Nucleus accumbens (tissue), 56 donors: ENCODE data around the gene ADAMTSL3.
"Not testable (repeated sequence)": the region's sequence is repeated elsewhere in the genome, so short reads cannot be mapped to it uniquely, and the experiment has no call there.

Source experiments
- DNase-seq, 56 donors: peaks; one replicate each; lab custom pipeline; 2025; lab: John Stamatoyannopoulos, UW

ADAMTSL3 gene

DNA sequence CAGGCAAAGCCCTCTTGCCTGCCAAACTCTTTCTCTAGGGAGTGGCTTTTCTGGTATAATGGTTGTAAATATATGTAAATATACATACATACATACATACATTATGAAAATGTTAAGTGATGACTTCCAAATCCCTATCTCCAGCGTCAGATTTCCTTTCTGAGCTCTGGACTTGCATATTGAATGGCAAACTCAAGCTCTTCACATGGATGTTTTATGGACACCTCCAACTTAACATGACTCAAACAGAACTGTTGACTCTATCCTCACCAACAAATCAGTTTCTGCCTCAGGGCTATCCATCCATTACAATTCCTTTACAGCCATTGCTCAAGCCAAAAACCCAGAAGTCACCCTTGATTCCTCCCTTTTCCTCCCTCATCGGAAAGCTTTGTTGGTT lies 45.1 kb downstream of the ADAMTSL3 start:
- DNase-seq, result no peak

DNA sequence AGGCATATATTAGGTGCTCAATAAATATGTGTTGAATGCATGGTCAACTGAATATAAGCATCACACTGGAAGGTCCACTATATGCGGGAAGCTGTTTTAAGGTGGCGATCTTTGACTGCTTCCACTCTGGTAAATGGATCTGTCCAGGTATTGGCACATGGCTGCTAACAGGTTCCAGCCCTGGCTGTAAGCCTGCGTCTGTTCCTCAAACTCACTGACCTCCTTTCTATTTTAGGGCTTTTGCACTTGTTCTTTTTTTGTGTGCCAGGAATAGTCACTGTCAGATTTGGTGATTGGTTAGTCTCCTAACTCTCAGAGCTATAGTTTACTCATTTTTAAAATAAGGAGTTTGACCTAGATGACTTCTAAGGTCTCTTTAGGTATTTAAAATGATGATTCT lies 46.2 kb downstream of the ADAMTSL3 start:
- no peak for DNase-seq

DNA sequence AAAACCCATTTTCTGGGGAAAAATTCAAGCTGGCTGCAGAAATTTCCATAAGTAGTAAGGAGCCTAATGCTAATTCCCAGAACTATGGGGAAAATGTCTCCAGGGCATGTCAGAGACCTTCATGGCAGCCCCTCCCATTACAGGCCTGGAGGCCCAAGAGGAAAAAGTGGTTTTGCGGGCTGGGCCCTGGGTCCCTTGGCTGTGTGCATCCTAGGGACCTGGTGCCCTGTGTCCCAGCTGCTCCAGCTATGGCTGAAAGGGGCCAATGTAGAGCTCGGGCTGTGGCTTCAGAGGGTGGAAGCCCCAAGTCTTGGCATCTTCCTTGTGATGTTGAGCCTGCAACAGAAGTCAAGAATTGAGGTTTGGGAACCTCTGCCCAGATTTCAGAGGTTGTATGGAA lies 48.4 kb downstream of the ADAMTSL3 start:
- not testable (repeated sequence) for DNase-seq

DNA sequence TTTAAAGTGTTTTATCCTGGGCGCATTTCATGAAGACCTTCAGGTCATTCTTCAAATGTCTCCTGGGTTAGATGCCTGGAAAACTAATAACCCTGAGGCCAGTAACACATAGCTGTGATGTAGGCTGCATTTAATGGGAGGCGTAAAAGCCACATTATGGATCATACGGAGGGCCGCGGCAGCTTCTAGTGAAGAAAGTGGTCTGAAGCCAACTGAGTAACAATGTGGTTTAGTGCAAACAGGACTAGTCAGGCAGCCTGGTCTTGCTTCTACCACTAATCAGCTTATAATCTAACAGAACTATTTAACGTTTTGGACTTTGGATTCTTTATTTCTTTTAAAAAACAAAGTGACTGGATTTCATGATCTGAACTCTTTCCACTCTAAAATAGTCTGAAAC lies 54.4 kb downstream of the ADAMTSL3 start:
- DNase-seq, result no peak

DNA sequence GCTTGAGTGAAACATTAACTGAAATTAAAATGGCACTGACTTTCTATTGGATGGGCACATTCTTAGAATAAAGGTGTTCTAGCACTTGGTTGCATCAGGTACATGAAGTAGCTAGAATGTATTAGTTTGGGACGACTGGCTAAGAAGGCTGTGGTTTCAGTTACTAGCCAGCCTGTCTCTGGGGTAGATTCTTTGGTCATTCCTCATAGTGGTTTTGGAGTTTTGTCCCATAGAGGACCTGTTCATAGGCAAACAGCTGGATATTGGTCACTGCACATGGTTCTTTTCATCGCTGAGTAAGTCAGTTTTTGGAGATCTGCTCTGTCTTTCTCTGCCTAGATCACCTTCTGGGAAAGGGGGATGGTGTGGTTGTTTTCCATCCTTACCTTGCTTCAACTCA lies 55.3 kb downstream of the ADAMTSL3 start:
- DNase-seq, result no peak

DNA sequence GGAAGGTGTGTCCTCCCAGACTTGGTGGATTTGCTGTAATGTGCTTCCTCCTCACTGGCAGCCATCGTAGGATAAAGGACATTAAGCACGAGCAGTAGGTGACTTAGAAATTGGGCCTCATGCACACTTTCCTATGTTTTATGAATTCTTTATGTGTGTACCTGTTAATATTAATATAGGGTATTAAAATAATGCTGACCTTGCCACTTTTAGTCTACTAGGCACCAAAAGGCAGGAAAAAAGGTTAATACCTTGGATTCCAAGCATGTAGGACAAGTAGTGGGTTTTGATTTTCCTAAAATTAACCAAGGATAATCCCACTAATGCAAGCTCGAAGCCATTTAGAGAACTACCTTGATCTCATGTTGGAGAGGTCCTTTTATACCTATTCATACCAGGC lies 55.9 kb downstream of the ADAMTSL3 start:
- no peak for DNase-seq

DNA sequence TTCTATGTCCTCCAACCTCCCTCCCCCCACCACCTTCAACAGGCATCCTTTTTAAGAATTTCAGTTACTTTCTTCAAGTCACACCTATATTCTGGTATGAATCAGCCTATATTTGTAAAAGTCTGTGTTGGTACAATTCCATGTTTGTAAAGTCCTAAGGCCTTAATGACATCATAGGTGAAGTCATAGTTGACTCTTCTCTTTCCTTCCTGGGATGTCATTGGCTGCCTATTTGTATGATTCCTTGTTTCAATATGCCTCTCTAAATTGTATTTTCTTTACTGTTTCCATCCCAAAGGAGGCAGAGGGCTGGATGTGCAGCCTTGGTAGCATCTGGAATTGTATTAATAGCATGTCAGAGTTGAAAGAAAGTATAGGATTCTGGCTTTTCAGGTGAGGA lies 56.5 kb downstream of the ADAMTSL3 start:
- no peak for DNase-seq

DNA sequence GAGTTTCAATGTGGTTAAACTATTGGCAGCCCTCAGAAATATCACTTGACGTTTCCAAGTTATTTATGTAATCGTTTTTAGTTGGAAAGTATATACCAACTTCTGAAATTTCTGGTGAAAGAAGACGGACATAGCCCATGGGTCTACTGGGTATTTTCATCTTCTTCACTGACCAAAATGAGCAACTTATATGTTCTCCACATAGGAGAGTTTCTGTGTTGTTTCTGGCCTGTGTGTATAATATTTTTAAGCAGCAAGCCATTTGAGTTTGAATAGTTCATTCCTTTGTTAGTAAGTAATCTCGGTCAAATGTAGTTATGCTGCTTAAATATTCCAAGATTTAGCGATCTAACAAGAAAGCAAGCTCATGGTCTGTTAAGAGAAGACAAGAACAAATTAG lies 57.3 kb downstream of the ADAMTSL3 start:
- DNase-seq, result no peak

DNA sequence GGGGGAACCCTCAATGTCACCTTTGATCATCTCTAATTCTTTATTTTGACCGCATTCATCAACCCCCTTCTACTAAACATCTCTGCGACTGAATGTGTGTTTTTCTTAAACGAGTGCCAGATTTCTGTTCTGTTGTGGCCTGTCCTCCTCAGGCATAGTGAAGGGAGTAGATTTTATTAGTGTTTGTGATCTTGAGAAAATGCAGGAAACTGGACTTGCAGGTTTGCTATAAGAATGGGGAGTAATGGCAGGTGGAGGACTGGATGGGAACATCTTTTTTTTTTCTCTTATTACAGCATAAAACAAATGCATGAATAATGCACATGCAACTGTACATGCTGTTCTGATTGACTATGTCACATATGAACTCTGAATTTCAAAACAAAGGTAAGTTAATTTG lies 59.3 kb downstream of the ADAMTSL3 start:
- DNase-seq, result no peak

DNA sequence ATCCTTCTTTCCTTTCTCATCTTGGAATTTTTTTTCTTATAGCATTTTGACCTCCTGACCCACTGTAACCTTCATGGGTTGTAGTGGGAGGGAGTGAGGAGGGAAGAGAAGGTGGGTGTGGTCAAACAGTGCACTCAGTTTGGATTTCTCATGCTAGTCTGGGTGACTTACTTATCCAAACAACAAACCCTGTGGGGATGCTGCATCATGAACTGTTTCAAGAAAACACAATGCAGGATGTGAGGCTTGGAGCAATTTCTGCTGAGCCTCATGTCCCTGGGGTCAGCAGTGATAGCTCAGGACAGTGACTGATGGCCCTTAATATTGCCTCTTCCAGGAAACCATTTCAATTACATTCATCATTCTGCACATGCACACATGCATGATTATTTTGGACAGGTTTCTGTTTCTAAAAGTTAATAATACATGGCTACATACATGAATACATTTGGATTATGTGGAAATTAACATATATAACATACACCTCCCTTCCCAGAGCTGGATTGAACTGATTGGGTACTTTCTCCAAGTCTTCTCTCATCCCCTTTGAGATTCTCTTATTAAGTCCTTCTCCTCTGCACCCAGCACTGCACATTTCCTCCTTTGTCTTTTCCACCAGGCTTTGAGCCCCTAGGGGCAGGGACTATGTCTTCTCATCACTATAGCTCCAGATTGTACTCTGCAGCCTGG lies 61.2 kb downstream of the ADAMTSL3 start:
- no peak for DNase-seq

DNA sequence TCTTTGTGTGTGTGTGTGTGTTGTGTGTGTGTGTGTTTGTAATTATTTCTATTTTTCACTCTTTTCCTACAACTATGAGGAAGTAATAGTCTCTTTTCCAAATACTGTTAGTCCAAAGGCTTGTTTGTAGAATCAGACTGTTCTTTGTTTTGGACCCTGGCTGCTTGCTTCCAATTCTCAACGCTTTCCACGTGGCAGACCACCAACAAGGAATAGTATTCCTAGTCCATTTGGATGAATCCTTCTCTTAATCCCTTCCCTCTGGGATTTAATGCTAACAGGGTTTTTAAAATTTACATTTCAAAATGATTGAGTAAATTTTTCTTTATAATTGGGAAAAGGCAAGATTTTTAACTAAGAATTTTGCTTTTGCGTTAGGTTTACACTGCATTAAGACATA lies 62.7 kb downstream of the ADAMTSL3 start:
- DNase-seq, result no peak

DNA sequence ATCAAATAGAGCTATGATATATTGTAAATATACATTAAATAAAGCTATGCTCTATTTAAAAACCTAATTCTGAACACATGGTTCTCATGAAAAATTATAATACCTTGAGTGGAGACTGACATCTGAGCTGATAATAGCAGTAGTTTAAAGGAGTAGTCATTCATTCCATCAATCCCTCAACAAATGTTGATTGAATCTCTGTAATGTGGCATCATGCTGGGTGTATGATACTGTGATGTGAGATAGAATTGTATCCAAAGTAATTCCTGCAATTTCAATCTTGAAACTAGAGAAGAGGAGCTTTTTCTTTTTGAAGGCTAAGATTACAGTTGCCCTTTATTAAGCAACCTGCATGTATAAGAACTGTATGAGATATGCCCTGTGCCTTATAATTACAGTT lies 63.1 kb downstream of the ADAMTSL3 start:
- DNase-seq, result no peak

DNA sequence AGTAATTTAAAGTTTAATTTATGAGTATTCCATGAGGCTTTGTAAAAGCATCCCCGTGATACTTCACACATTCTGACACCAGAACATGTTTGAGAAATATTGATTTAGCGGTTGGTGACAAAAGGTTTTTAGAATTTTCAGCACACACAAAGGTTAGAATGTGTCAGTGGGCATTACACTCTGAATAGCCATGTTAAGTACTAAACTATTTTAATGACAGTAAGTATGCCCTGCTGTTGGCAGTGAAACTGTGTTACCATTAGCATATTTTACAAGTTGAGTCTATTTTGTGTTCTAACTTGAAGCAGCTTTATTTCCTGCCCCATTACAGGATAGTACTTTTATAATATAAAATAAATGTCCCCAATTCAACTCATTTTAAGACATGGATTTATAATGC lies 66.5 kb downstream of the ADAMTSL3 start:
- DNase-seq, result no peak

DNA sequence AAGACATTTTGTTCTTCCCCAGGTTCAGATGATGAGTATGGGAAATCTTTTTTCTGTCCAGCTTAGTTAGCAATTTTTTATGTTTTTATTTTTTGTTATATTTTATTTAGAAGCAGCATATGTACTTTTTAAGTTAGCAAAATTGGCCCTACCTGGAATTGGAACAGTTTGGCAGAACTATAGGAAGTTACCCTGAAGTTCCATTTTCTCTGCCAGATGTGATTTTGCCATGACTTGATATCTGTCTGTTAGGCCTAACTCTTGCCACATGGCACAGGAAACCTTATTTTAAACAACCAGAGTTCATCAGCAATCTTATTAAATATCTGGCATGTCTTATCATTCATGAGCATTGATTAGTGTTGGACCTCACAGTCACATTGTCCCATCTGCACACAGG lies 67.1 kb downstream of the ADAMTSL3 start:
- no peak for DNase-seq

DNA sequence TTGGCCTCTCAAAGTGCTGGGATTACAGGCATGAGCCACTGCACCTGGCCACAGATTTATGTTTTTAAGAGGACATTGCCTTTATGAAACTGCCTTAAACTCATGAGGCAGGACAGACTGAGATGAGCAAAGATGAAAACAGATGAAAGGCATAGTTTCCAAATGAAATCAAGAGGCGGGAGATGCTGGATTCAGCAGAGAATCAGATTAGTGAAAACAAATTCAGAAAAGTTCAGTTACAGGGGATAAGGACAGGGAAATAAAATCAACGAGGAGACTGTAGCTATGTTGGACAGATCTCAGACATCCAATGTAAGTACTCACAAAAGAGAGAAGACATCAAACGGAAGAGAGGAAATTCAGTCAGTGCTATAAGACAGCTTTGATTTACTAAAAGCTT lies 68.1 kb downstream of the ADAMTSL3 start:
- no peak for DNase-seq

DNA sequence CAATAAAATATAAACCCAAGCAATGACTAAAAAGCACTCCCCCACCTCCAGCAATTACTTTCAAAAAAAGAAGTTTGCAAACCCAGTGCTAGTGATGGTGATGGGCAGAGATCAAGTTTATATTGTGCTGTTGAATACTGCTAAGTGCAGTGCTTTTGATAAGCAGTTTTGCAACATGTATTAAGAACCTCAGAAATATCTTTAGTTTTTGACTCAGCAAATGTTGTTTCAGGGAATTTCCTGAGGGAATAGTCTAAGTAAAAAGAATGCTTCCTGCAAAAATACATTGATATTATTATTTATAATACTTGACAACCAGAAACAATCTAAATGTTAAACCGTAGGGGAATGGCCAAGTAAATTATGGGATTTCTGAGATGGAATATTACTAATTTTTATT lies 69.3 kb downstream of the ADAMTSL3 start:
- DNase-seq, result no peak

DNA sequence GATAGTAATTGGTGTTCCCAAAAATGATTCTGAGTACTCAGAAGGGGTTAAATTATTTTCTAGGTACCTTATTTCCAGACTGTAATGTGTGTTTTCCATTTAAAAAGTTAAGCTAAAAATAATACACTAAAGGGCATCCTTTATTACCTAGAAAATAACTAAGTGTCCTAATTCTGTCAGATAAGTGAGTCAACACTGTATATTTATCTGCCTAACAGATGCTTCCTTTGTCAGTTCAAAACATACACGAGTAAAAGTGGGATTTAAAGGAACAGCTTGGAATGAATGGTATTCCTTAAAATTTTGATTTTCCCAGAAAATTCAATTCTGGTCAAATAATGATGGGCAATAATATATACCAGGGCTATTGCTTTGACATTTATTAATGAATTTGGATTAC lies 78.3 kb downstream of the ADAMTSL3 start:
- DNase-seq, result no peak

DNA sequence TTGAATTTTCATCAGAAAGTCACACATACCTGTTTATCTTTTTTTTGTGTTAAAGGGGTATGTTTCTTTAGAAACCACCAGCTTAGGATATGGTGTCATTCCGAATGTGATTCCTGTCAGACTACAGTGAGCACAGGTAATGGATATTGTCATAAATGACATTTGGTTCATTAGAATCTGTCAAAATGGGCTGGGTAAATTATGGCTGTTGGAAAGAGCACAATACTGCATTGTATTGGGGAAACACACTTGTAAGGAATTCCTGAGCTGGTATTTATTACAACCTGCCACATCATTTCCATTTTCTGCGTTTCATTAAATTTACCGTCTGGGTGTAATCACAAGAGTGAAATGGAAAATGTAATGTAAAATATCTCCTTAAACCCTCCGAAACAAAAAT lies 78.8 kb downstream of the ADAMTSL3 start:
- DNase-seq, result no peak

DNA sequence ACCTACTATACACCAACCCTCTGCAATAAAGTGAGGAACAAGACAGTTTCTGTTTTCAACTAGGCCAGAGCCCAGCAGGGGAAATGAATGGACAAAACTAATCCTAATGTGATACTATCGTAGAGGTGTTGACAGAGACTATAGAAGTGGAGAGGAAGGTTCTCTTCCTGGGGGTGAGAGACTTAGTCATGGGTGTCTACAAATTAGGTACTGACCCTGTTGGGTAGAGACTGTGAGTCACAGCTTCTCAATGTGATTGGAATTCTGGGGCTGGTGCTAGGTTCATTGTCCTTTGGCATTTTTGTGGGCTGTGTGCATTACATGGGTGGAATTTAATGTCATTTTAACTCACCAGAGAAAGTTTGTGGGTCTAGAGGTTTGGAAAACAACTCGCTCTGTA lies 79.3 kb downstream of the ADAMTSL3 start:
- DNase-seq, result no peak

DNA sequence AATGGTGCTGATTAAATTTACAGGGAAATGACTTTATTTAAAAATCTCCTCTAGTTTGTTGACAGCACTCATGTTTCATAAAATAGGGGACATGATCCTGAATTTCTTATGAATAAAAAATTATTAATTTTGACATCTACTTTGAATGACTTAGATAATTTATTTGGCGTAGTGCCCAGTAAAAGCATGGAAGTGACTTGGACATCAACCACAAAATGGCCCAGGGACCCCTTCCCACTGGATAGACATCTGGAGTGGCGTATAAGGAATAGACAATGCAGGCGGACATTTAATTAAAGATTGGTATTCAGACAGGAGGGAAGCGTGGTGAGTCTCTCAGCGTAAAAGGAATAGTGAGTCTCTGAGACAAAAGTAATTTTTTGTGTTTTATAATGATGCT lies 79.8 kb downstream of the ADAMTSL3 start:
- DNase-seq, result no peak

DNA sequence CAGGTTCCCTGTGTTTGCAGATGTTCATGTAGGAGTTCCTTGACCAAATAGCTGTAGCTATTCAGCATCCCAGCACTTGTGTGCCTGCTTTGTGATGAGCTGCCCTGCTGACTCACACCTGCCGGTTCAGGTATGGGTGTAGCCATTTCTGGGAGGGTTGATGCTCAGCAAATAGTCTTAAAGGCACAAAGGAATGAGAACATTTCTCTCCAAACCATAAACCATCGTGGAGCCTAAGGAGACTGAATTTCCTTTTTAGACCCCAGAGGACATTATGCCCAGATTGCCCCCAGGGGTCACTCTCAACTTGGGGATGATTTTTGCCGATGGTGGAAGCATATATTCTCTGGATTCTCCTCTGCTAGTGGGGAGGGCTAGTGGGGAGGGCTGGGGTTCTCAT lies 80.6 kb downstream of the ADAMTSL3 start:
- DNase-seq, result no peak

DNA sequence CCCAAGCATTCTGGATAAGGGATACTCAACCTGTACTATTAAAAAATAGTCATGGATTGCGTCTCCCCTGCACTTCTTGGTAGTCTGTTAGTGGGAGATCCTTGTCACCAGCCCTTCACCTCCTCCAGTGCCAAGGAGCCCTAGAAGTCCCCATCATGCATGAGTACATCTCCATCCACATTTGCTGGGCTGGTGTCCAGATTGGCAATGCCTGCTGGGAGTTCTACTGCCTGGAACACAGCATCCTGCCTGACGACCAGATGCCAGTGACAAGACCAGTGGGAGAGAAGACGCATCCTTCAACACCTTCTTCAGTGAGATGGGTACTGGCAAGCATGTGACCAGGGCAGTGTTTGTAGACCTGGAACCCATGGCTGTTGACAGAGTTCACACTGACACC lies 85.7 kb downstream of the ADAMTSL3 start:
- DNase-seq, result no peak

DNA sequence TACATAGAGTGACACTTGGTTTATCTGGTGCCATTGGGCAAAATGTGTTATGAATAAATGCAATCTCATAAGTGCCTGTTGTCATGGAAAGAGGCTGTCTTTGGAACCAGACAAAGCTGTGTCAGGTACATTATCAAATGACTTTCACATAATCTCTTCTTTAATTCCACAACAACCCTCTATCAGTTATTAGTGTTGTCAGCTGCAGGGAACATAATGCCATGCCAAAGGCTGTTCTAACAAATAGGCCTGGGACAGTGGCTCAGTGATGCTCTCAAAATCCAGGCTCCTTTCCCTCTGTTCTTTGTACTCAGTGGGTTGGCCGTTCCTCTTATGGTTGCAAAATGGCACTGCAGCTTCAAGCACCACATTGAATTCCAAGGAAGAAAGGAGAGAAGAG lies 91.8 kb downstream of the ADAMTSL3 start:
- DNase-seq, result no peak
